Effector memory CD4-positive, alpha-beta T cell (primary cell): ENCODE measurements around the gene RNF157.

Experiments used
- DNase-seq, 3 donors: peaks; one replicate each; pipeline ENCODE4 v3.0.0-alpha.2; 2020
- H3K27ac ChIP-seq: 2 replicates; pipeline ENCODE4 v1.7.0; 2013; ENCODE audit warnings: mild to moderate bottlenecking, low read length, moderate library complexity; ENCODE audit not compliant: insufficient read depth, poor library complexity, severe bottlenecking
- H3K27me3 ChIP-seq: replicated peaks from 2 replicates; pipeline ENCODE4 v1.7.0; 2013; ENCODE audit warnings: mild to moderate bottlenecking, low read length; ENCODE audit not compliant: insufficient read depth, control insufficient read depth, poor library complexity, severe bottlenecking
- H3K36me3 ChIP-seq: 2 replicates; pipeline ENCODE4 v1.7.0; 2013; ENCODE audit warnings: mild to moderate bottlenecking, low read length, moderate library complexity; ENCODE audit not compliant: control insufficient read depth, insufficient read depth
- H3K4me1 ChIP-seq: 2 replicates; pipeline ENCODE4 v1.7.0; 2013; ENCODE audit warnings: low read length, mild to moderate bottlenecking; ENCODE audit not compliant: control insufficient read depth, insufficient read depth, poor library complexity, severe bottlenecking
- H3K4me3 ChIP-seq: 2 replicates; pipeline ENCODE4 v1.7.0; 2013; ENCODE audit warnings: low read length, low read depth, mild to moderate bottlenecking; ENCODE audit not compliant: insufficient read depth, poor library complexity, severe bottlenecking
- H3K9me3 ChIP-seq: 2 replicates; pipeline ENCODE4 v1.7.0; 2013; ENCODE audit warnings: mild to moderate bottlenecking, low read length, moderate library complexity; ENCODE audit not compliant: control insufficient read depth

Gene RNF157

DNA sequence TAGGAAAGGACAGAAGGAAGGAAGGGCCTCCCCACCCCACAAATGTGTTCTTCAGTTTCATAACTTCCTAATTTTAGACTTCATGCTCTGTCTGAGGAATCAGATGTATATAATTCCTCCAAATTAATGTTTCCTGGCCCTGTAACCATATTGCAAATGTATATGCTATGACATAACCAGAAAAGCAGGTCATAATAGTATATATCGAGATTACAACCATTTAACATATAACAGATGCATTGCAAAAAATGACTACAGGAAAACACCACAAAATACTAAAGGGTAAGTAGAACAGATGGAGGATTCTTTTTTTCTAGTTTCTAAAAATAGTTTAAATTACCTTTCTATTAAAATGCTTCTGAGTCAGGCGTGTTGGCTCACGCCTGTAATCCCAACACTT is 133.6 kb downstream of the RNF157 start:
- Histone ChIP-seq H3K27me3 (no peaks in the 10 kb centered on the region), H3K9me3 (no peaks in the 10 kb centered on the region), H3K36me3 (peaks cover 1% of the 10 kb centered on the region), H3K4me3 (no peak overlapping the region), H3K27ac (no peak overlapping the region), H3K4me1 (peaks cover 12% of the 10 kb centered on the region)
- DNase-seq, result no peak

DNA sequence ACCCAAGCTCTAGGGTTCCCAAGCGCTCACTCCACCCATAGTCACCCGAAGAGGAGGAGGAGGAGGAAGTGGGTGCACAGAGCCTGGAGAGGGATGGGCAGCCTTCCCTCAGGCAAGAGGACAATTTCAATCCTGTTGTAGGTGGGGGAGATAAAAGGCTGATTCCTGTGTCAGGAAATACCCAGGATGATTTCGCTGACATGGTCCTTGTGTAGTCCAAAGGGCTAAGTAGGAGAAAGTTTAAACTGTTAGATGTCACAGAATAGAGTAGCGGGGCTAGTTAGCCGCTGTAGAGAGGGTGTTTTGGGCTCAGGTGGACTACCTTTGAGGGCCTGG is 135.4 kb downstream of the RNF157 start:
- H3K9me3 ChIP-seq, result no peaks in the 10 kb centered on the region
- no peaks in the 10 kb centered on the region for H3K27me3 ChIP-seq
- no peak overlapping the region for H3K27ac ChIP-seq
- no peak overlapping the region for H3K4me3 ChIP-seq
- peaks cover 12% of the 10 kb centered on the region for H3K4me1 ChIP-seq
- peaks cover 12% of the 10 kb centered on the region for H3K36me3 ChIP-seq
- DNase-seq, result no peak

- H3K36me3 ChIP-seq, result peaks cover 17% of the 10 kb centered on the region
- H3K27me3 ChIP-seq, result no peaks in the 10 kb centered on the region
- no peak for DNase-seq
- no peaks in the 10 kb centered on the region for H3K9me3 ChIP-seq
- H3K4me3 ChIP-seq, result peak overlapping the region; percentile 89
- peak overlapping the region; percentile 78 for H3K27ac ChIP-seq
- peaks cover 12% of the 10 kb centered on the region for H3K4me1 ChIP-seq
Observed at GRCh38 chr17:76104140-76104895, 136.0 kb downstream of the RNF157 start.

GRCh38 chr17:76103274-76104139 is 136.8 kb downstream of the RNF157 start, which contains the start of gene EXOC7:
Gene EXOC7, minus strand, starts transcription at chr17:76103787. Its CDS starts 95 bp downstream, at chr17:76103692.
- peak within 1 kb of the TSS; percentile 89 for H3K4me3 ChIP-seq
- peaks cover 17% of the 10 kb centered on the region for H3K36me3 ChIP-seq
- H3K27ac ChIP-seq, result peak within 1 kb of the TSS; percentile 78
- peak; percentile 85 to 89 (median 88) for DNase-seq
- peaks cover 12% of the 10 kb centered on the region for H3K4me1 ChIP-seq
- no peaks in the 10 kb centered on the region for H3K27me3 ChIP-seq
- no peaks in the 10 kb centered on the region for H3K9me3 ChIP-seq

GRCh38 chr17:76102944-76103273 is 137.4 kb downstream of the RNF157 start:
- DNase-seq, result no peak
- H3K4me1 ChIP-seq, result peaks cover 12% of the 10 kb centered on the region
- H3K9me3 ChIP-seq, result no peaks in the 10 kb centered on the region
- peak overlapping the region; percentile 78 for H3K27ac ChIP-seq
- peak overlapping the region; percentile 89 for H3K4me3 ChIP-seq
- peaks cover 18% of the 10 kb centered on the region for H3K36me3 ChIP-seq
- no peaks in the 10 kb centered on the region for H3K27me3 ChIP-seq

GRCh38 chr17:76097716-76098295 is 142.5 kb downstream of the RNF157 start:
- Histone ChIP-seq H3K4me1 (peaks cover 4% of the 10 kb centered on the region), H3K27me3 (no peaks in the 10 kb centered on the region), H3K27ac (no peak overlapping the region), H3K9me3 (no peaks in the 10 kb centered on the region), H3K4me3 (no peak overlapping the region), H3K36me3 (peaks cover 55% of the 10 kb centered on the region)
- no peak for DNase-seq

DNA sequence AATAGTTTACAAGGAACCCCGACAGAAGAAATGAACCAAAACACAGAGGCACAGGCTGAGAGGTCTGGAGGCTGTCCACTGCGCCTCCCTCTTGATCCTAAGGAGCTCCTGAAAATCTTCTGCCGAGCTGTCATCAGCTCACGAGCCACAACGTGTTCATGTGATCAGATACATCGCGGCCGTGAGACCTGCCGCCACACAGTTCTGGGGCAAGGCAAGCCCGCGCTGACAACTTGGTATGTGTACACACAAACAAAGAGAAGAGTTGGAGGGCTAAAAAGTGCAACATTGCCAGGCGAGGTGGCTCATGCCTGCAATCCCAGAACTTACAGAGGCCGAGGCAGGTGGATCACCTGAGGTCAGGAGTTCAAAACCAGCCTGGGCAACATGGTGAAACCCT is 144.3 kb downstream of the RNF157 start:
- Histone ChIP-seq H3K9me3 (no peaks in the 10 kb centered on the region), H3K36me3 (peaks cover 52% of the 10 kb centered on the region), H3K27ac (no peak overlapping the region), H3K27me3 (no peaks in the 10 kb centered on the region), H3K4me3 (no peak overlapping the region), H3K4me1 (no peaks in the 10 kb centered on the region)
- DNase-seq, result no peak

- no peak overlapping the region for H3K27ac ChIP-seq
- DNase-seq, result no peak
- no peaks in the 10 kb centered on the region for H3K27me3 ChIP-seq
- H3K4me3 ChIP-seq, result no peak overlapping the region
- peaks cover 61% of the 10 kb centered on the region for H3K36me3 ChIP-seq
- H3K4me1 ChIP-seq, result no peaks in the 10 kb centered on the region
- no peaks in the 10 kb centered on the region for H3K9me3 ChIP-seq
Observed at GRCh38 chr17:76094046-76094445, 146.2 kb downstream of the RNF157 start.

GRCh38 chr17:76092526-76093413 is 147.5 kb downstream of the RNF157 start:
- DNase-seq, result no peak
- Histone ChIP-seq H3K27me3 (no peaks in the 10 kb centered on the region), H3K4me3 (no peak overlapping the region), H3K27ac (no peak overlapping the region), H3K4me1 (no peaks in the 10 kb centered on the region), H3K9me3 (no peaks in the 10 kb centered on the region), H3K36me3 (peaks cover 71% of the 10 kb centered on the region)
